GM21619 (cell line): ENCODE data around the gene SMARCA2.

Source experiments
- ATAC-seq: cut with Tn5 transposase; IDR thresholded peaks from one replicate; pipeline ENCODE4 v1.9.1; 2021; ENCODE audit not compliant: unreplicated experiment

The SMARCA2 gene

DNA sequence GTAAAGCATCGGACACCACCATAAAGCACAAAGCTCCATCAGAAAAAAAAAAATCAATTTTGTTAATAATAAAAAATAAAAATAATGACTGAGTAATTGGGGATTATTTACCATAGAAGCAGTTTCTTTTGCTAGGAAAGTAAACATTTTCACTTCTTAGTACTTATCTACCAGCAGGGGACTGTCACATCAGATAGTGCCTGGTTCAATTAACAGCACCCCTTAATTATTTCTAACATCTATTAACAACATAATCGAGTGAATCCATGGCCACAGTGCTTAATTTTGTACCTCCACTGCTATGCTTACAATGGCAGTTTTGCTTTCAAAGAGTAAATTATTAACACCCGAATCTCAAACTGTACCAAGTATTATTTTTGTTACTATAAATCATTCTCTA lies 221.7 kb downstream of the SMARCA2 start:
- ATAC-seq, result no peak

DNA sequence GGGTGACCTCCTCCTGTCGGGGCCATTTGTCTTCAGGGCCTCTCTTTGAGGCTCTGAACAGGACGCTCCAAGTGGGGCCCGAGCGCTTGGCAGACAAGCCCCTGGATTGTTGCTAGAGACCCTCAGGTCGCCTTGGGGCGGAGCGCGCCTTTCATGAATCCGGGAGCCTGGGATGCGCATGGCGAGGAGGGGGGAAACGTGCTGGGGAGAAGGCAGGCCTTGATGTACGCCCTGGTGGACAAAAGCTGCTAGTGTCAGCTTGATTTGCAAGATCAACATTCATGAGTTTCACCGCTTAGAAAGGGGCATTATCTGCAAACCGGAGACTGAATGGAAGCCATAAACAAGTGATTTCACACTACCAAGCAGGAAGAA lies 226.3 kb downstream of the SMARCA2 start:
- ATAC-seq, result peak; percentile 10

DNA sequence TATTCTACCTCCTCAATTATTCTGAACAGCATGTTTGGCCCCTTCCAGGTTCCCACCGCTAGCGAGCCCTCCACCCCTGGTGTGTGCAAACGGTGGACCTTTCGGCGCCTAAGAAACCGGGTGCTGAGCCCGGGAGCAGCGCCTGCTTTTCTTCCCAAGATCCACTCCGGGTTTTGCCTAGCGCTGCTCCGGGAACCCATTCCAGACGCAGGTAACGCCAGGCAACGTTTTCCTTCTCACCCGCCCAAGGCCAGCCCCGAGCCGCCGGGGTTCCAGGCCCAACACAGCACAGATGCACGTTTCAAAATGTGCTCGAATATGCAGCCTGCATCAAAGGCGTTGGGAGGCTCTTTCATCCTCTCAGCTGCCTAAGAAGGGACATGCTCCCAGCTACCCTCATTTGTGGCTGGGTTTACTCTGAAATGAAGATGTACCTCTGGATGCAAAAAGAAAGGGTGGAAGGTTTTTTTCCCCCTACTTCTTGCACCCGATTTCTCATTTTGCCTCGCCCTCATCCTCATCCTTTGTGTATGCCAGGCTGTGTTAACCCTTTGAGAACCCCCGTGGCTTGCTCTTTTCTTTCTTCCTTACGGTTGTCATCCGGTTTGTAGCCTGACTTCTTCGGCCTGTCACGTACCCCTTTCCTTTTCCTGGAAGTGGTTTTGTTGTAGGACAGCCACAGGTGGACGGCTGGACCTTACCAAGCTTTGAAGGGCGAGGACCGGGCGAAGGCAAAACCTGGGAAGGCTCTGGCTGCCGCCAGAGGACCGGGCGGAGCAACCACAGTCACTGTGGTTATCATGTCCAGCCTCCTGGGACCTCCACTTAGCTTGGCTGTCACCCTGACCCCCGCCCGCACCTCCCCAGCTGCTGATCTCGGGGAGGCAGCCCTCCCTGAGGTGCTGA lies 226.9 kb downstream of the SMARCA2 start:
- peak; percentile 86 for ATAC-seq

DNA sequence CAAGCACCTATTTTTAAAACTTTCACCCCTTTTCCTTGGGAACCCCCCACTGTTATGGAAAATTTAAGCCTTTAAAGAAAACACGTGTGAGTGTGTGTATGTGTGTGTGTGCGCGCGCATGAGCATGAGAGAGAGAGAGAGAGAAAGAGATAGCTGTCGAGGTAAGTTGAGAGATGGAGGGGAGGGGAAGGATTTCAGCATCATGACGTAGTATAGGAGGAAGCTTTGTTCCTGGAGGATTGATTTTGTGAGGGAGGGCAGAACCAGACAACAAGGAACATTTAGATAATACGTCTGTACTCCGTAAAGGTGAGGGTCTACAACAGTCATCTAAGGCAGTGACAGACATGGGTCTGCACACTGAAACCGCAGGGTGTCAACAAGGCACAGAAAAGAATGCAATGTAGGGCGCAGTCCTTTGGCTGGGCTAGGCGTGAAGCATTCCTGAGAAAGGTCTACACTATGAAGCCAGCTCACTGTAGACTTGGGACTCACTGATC lies 227.7 kb downstream of the SMARCA2 start:
- no peak for ATAC-seq
